IMR-90 (cell line): ENCODE measurements around the gene CCDC136.

Experiments used
- BHLHE40 ChIP-seq: fragments of 150-350 bp; IDR thresholded peaks from 2 replicates; pipeline ENCODE4 v1.6.1; 2016; ENCODE audit warnings: mild to moderate bottlenecking, low read depth, low read length
- CEBPB ChIP-seq: IDR thresholded peaks from 2 replicates; pipeline ENCODE4 v1.6.1; 2012; ENCODE audit warnings: low read depth, low read length, improper control_type of control experiment
- CTCF ChIP-seq: conservative IDR thresholded peaks from 2 replicates; pipeline ENCODE4 v1.5.1; 2012; ENCODE audit warnings: mild to moderate bottlenecking, low read depth, low read length, improper control_type of control experiment
- FOS ChIP-seq: fragments of 150-350 bp; IDR thresholded peaks from 2 replicates; pipeline ENCODE4 v1.6.1; 2016; ENCODE audit warnings: low read depth, low read length
- MAFK ChIP-seq: IDR thresholded peaks from 2 replicates; pipeline ENCODE4 v1.6.1; 2012; ENCODE audit warnings: low read depth, low read length, improper control_type of control experiment
- MAZ ChIP-seq: IDR thresholded peaks from 2 replicates; pipeline ENCODE4 v1.6.1; 2012; ENCODE audit warnings: low read depth, mild to moderate bottlenecking, low read length, improper control_type of control experiment, moderate library complexity, borderline replicate concordance
- MXI1 ChIP-seq: IDR thresholded peaks from 2 replicates; pipeline ENCODE4 v1.6.1; 2012; ENCODE audit warnings: low read depth, mild to moderate bottlenecking, low read length, moderate library complexity, borderline replicate concordance
- POLR2A ChIP-seq: IDR thresholded peaks from 2 replicates; pipeline ENCODE4 v1.6.1; 2012; ENCODE audit warnings: mild to moderate bottlenecking, low read depth, low read length
- RAD21 ChIP-seq: IDR thresholded peaks from 2 replicates; pipeline ENCODE4 v1.6.1; 2012; ENCODE audit warnings: low read length, improper control_type of control experiment
- RCOR1 ChIP-seq: IDR thresholded peaks from 2 replicates; pipeline ENCODE4 v1.6.1; 2012; ENCODE audit warnings: mild to moderate bottlenecking, low read length, improper control_type of control experiment; ENCODE audit not compliant: insufficient replicate concordance
- RFX5 ChIP-seq: IDR thresholded peaks from 2 replicates; pipeline ENCODE4 v1.8.0; 2012; ENCODE audit warnings: low read depth, mild to moderate bottlenecking, low read length, moderate library complexity
- SMC3 ChIP-seq: fragments of 150-350 bp; IDR thresholded peaks from 2 replicates; pipeline ENCODE4 v1.6.1; 2016; ENCODE audit warnings: low read depth, mild to moderate bottlenecking, antibody characterized with exemption, low read length, moderate library complexity
- TF ChIP-seq, protein P1 (sequence below): fragments of 150-350 bp; IDR thresholded peaks from 2 replicates; pipeline ENCODE4 v1.6.1; 2017; ENCODE audit warnings: mild to moderate bottlenecking, antibody characterized with exemption, low read length, low read depth

DNA sequence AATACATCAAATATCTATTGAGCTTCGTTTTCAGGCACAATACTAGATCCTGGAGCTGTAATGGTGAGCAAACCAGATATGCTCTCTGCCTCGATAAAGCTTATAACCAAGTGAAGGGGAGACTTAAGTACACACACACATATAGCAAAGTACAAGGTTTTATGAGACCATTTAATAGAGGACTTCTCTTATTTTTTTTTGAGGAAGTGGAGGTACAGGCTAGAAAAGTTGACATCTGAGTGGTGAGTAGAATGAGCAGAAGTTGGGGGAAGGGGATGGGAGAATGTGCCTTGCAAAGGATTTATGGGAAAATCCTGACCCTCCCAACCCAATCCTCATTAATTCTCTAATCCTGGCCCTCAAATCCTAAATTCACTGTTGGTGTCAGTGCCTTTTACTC is 7.7 kb downstream of the CCDC136 start:
- TF ChIP-seq POLR2A (no peak), RAD21 (no peak), MAFK (no peak), CTCF (no peak), RFX5 (no peak), RCOR1 (no peak), FOS (no peak), SMC3 (no peak), BHLHE40 (no peak), MXI1 (no peak), CEBPB (no peak), MAZ (no peak)
- TF ChIP-seq, protein P1, sequence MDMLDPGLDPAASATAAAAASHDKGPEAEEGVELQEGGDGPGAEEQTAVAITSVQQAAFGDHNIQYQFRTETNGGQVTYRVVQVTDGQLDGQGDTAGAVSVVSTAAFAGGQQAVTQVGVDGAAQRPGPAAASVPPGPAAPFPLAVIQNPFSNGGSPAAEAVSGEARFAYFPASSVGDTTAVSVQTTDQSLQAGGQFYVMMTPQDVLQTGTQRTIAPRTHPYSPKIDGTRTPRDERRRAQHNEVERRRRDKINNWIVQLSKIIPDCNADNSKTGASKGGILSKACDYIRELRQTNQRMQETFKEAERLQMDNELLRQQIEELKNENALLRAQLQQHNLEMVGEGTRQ, result no peak
